ENCODE data around the gene C17orf75. TPM values are rescaled to one million over a fixed set of nuclear protein-coding genes. Genes with fewer than 3 reads are reported as not detected.

Gene C17orf75
- total and polyA plus RNA-seq, 2 donors (not counting 1 experiment from before 2014, with no cell fraction given): 11.3 to 24.5 TPM

DNA sequence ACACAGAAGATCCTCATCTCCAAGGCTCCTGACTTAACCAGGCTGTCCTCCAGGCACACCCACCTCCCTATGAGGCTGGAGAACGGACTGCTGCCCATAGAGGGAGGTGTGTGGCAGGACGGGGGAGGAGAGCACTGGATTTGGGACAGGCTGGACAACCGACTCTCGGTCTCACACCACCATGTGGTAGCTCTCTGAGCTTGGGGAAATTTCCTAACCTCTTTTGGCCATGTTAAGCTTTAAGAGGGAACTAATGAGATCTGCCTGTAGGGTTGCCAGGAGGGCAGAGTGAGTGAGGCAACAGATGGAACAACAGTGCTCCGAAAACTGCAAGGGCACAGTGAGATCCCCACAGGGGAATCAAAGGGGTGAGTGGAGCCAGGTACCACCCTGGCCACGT, 43.7 kb downstream of the C17orf75 start:
- Histone ChIP-seq H3K9me3 (ENCODE audit: control extremely low read depth in 1 of 3, control insufficient read depth in 2 of 3, insufficient read depth in 1 of 3, low read length in 2 of 3) (no peaks in the 10 kb centered on the region), H2AFZ (ENCODE audit: insufficient read depth, low read depth, low read length, poor library complexity, severe bottlenecking) (no peak overlapping the region), H3K36me3 (replicated peaks in 1 of 2; ENCODE audit: control extremely low read depth in 1 of 2, control insufficient read depth in 1 of 2, extremely low read depth in 1 of 2, insufficient read depth in 2 of 2, low read length in 1 of 2) (no peaks in the 10 kb centered on the region), H3K79me2 (ENCODE audit: control insufficient read depth, insufficient read depth, low read length) (no peaks in the 10 kb centered on the region), H4K20me1 (ENCODE audit: control insufficient read depth, insufficient read depth, low read length, poor library complexity, severe bottlenecking) (no peaks in the 10 kb centered on the region), H3K4me3 (ENCODE audit: control extremely low read depth in 1 of 5, extremely low read depth in 1 of 5, insufficient read depth in 1 of 5, low read depth in 2 of 5, low read length in 4 of 5) (no peak overlapping the region), H3K9ac (ENCODE audit: low read length) (no peak overlapping the region), H3K27me3 (replicated peaks in 1 of 4; ENCODE audit: control extremely low read depth in 1 of 4, control insufficient read depth in 3 of 4, insufficient read depth in 4 of 4, low read length in 3 of 4) (no peaks in the 10 kb centered on the region), H3K4me1 (ENCODE audit: control insufficient read depth in 2 of 2, insufficient read depth in 2 of 2, low read length in 2 of 2) (no peaks in the 10 kb centered on the region), H3K27ac (ENCODE audit: low read length in 2 of 2) (no peak overlapping the region), H3K4me2 (replicated peaks; ENCODE audit: low read depth, low read length, poor library complexity, severe bottlenecking) (no peak overlapping the region)
- TF ChIP-seq, protein P1, sequence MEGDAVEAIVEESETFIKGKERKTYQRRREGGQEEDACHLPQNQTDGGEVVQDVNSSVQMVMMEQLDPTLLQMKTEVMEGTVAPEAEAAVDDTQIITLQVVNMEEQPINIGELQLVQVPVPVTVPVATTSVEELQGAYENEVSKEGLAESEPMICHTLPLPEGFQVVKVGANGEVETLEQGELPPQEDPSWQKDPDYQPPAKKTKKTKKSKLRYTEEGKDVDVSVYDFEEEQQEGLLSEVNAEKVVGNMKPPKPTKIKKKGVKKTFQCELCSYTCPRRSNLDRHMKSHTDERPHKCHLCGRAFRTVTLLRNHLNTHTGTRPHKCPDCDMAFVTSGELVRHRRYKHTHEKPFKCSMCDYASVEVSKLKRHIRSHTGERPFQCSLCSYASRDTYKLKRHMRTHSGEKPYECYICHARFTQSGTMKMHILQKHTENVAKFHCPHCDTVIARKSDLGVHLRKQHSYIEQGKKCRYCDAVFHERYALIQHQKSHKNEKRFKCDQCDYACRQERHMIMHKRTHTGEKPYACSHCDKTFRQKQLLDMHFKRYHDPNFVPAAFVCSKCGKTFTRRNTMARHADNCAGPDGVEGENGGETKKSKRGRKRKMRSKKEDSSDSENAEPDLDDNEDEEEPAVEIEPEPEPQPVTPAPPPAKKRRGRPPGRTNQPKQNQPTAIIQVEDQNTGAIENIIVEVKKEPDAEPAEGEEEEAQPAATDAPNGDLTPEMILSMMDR (IDR thresholded peaks at IDR 0.05): no peak
- no peak for TF ChIP-seq EZH2 (IDR thresholded peaks at IDR 0.05; ENCODE audit: borderline replicate concordance, insufficient read depth, low read depth, low read length, poor library complexity, severe bottlenecking)
- Mint-ChIP-seq H3K4me3 (no peak overlapping the region), H3K4me1 (peaks cover 2% of the 10 kb centered on the region), H3K27ac (no peak overlapping the region), H3K9me3 (ENCODE audit: insufficient read depth) (no peaks in the 10 kb centered on the region), H3K27me3 (peaks cover 5% of the 10 kb centered on the region)
- ChIA-PET CTCF (interaction anchor here (1.1 kb wide), 1 partner anchor 21 kb away, joined by 3 read pairs; no protein-coding TSS in a partner anchor), POLR2A (no interaction called here)
- DNase-seq: no peak
- intact Hi-C loops (cut with micrococcal nuclease): no loop called here
- 88% methylated on average over 5 of the region's 6 CpGs for WGBS (ENCODE audit: insufficient coverage)
- ATAC-seq (ENCODE audit: low read depth): no peak

DNA sequence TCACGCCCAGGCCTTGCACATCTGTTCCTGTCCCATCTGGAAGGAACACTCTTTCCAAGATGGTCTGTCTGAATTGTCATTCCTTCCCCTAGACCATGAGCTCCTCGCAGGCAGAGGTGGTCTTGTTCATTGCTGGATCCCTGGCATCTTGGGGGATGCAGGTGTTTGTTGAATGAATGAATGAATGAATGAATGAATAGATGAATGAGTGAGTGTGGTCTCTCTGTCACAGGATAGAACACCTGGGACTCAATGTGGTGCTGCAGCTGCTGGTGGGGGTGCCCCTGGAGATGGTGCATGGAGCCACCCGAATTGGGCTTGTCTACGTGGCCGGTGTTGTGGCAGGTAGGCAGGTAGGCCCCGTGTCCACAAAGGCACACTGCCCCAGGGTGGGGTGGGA, 44.1 kb downstream of the C17orf75 start:
- H3K27ac ChIP-seq (ENCODE audit: low read length in 2 of 2): no peak overlapping the region
- no peaks in the 10 kb centered on the region for H4K20me1 ChIP-seq (ENCODE audit: control insufficient read depth, insufficient read depth, low read length, poor library complexity, severe bottlenecking)
- ChIA-PET POLR2A (no interaction called here), CTCF (interaction anchor here (1.1 kb wide), 1 partner anchor 22 kb away, joined by 3 read pairs; no protein-coding TSS in a partner anchor)
- WGBS (ENCODE audit: insufficient coverage): 97% methylated on average over 5 of the region's 6 CpGs
- no peak overlapping the region for H3K4me3 ChIP-seq (ENCODE audit: control extremely low read depth in 1 of 5, extremely low read depth in 1 of 5, insufficient read depth in 1 of 5, low read depth in 2 of 5, low read length in 4 of 5)
- Mint-ChIP-seq H3K4me1 (peaks cover 6% of the 10 kb centered on the region), H3K27me3 (peaks cover 3% of the 10 kb centered on the region), H3K4me3 (no peak overlapping the region), H3K9me3 (ENCODE audit: insufficient read depth) (no peaks in the 10 kb centered on the region), H3K27ac (no peak overlapping the region)
- H3K4me2 ChIP-seq (replicated peaks; ENCODE audit: low read depth, low read length, poor library complexity, severe bottlenecking): no peak overlapping the region
- no peaks in the 10 kb centered on the region for H3K79me2 ChIP-seq (ENCODE audit: control insufficient read depth, insufficient read depth, low read length)
- H3K9ac ChIP-seq (ENCODE audit: low read length): no peak overlapping the region
- no peak overlapping the region for H2AFZ ChIP-seq (ENCODE audit: insufficient read depth, low read depth, low read length, poor library complexity, severe bottlenecking)
- no peaks in the 10 kb centered on the region for H3K9me3 ChIP-seq (ENCODE audit: control extremely low read depth in 1 of 3, control insufficient read depth in 2 of 3, insufficient read depth in 1 of 3, low read length in 2 of 3)
- no peaks in the 10 kb centered on the region for H3K36me3 ChIP-seq (replicated peaks in 1 of 2; ENCODE audit: control extremely low read depth in 1 of 2, control insufficient read depth in 1 of 2, extremely low read depth in 1 of 2, insufficient read depth in 2 of 2, low read length in 1 of 2)
- no peak for ATAC-seq (ENCODE audit: low read depth)
- DNase-seq: no peak
- TF ChIP-seq, protein P1 (IDR thresholded peaks at IDR 0.05): no peak
- TF ChIP-seq EZH2 (IDR thresholded peaks at IDR 0.05; ENCODE audit: borderline replicate concordance, insufficient read depth, low read depth, low read length, poor library complexity, severe bottlenecking): no peak
- peaks cover 2 to 4% of the 10 kb centered on the region in 2 donors for H3K4me1 ChIP-seq (ENCODE audit: control insufficient read depth in 2 of 2, insufficient read depth in 2 of 2, low read length in 2 of 2)
- intact Hi-C loops (cut with micrococcal nuclease): no loop called here
- no peaks in the 10 kb centered on the region for H3K27me3 ChIP-seq (replicated peaks in 1 of 4; ENCODE audit: control extremely low read depth in 1 of 4, control insufficient read depth in 3 of 4, insufficient read depth in 4 of 4, low read length in 3 of 4)
